ENCODE results near the gene CPNE8. TPM values are rescaled to one million over a fixed set of nuclear protein-coding genes. Genes with fewer than 3 reads are reported as not detected.

The CPNE8 gene
- total and polyA plus RNA-seq, 2 of the 4 experiments (the other 2 are of a cell fraction), result not detected

- Histone ChIP-seq H2BK15ac (ENCODE audit: low read depth, low read length) (no peak overlapping the region), H2AK9ac (replicated peaks; ENCODE audit: low read depth, low read length, poor library complexity) (no peak overlapping the region), H4K20me1 (ENCODE audit: insufficient read depth, low read length) (no peaks in the 10 kb centered on the region), H3K9me1 (ENCODE audit: insufficient read depth, low read length) (no peaks in the 10 kb centered on the region), H2BK5ac (ENCODE audit: low read depth, low read length, poor library complexity, severe bottlenecking) (no peak overlapping the region), H3K56ac (ENCODE audit: extremely low read depth, insufficient read depth, low read length) (no peak overlapping the region), H3K27me3 (ENCODE audit: control insufficient read depth, insufficient read depth, low read length) (no peaks in the 10 kb centered on the region), H4K5ac (ENCODE audit: low read depth, low read length) (no peak overlapping the region), H3K36me3 (ENCODE audit: control insufficient read depth, insufficient read depth, low read length) (no peaks in the 10 kb centered on the region), H2BK20ac (ENCODE audit: low read depth, low read length) (no peak overlapping the region), H3K23ac (ENCODE audit: low read depth, low read length) (no peak overlapping the region), H4K91ac (ENCODE audit: insufficient read depth, low read depth, low read length) (no peak overlapping the region), H3K4me2 (ENCODE audit: low read depth, low read length) (no peak overlapping the region), H3K9me3 (ENCODE audit: control insufficient read depth, insufficient read depth, low read length) (peaks cover 7% of the 10 kb centered on the region; the same call in 1 of the 2 replicates), H2AFZ (replicated peaks; ENCODE audit: low read length, poor library complexity) (no peak overlapping the region), H3K4me1 (ENCODE audit: control insufficient read depth, insufficient read depth, low read length) (no peaks in the 10 kb centered on the region), H3K4me3 (ENCODE audit: insufficient read depth, low read depth, low read length) (no peak overlapping the region), H2BK120ac (ENCODE audit: low read depth, low read length) (no peak overlapping the region), H3K4ac (ENCODE audit: low read depth, low read length) (no peak overlapping the region), H3K9ac (ENCODE audit: low read depth, low read length) (no peak overlapping the region), H2AK5ac (ENCODE audit: low read depth, low read length) (no peak overlapping the region), H3K27ac (ENCODE audit: insufficient read depth, low read length) (no peak overlapping the region), H3K18ac (ENCODE audit: low read depth, low read length) (no peak overlapping the region), H3K14ac (replicated peaks; ENCODE audit: low read depth, low read length) (no peak overlapping the region), H3K79me1 (ENCODE audit: low read depth in 1 of 2, low read length in 2 of 2) (no peaks in the 10 kb centered on the region), H4K8ac (ENCODE audit: low read depth in 2 of 2, low read length in 2 of 2) (no peak overlapping the region)
- BruUV-seq (replicated peaks), result no TSS peak
- CTCF ChIA-PET, result no interaction called here
- no peak for DNase-seq
- TF ChIP-seq CEBPB (IDR thresholded peaks at IDR 0.05; ENCODE audit: low read depth, low read length) (no peak), MAZ (IDR thresholded peaks at IDR 0.05; ENCODE audit: borderline replicate concordance, low read depth, low read length) (no peak), RAD21 (IDR thresholded peaks at IDR 0.05; ENCODE audit: low read length) (no peak), CTCF (conservative IDR thresholded peaks at IDR 0.05; ENCODE audit: low read depth, low read length) (no peak), NFE2L2 (IDR thresholded peaks at IDR 0.05; ENCODE audit: low read depth, low read length) (no peak), BHLHE40 (IDR thresholded peaks at IDR 0.05; ENCODE audit: low read depth, low read length) (no peak), ELK1 (IDR thresholded peaks at IDR 0.05; ENCODE audit: borderline replicate concordance, low read depth, low read length) (no peak), FOS (IDR thresholded peaks at IDR 0.05; ENCODE audit: low read depth, low read length) (no peak), POLR2A (IDR thresholded peaks at IDR 0.05; ENCODE audit: low read depth, low read length) (no peak), CHD1 (IDR thresholded peaks at IDR 0.05; ENCODE audit: low read depth, low read length) (no peak), SMC3 (IDR thresholded peaks at IDR 0.05; ENCODE audit: low read depth, low read length) (no peak), MXI1 (IDR thresholded peaks at IDR 0.05; ENCODE audit: borderline replicate concordance, low read depth, low read length) (no peak), RFX5 (IDR thresholded peaks at IDR 0.05; ENCODE audit: low read depth, low read length) (no peak), MAFK (IDR thresholded peaks at IDR 0.05; ENCODE audit: low read depth, low read length) (no peak), USF2 (IDR thresholded peaks at IDR 0.05; ENCODE audit: low read depth, low read length) (no peak), RCOR1 (IDR thresholded peaks at IDR 0.05; ENCODE audit: insufficient replicate concordance, low read length) (no peak)
- no peak for ATAC-seq (ENCODE audit: low read depth)
- intact Hi-C loops (cut with micrococcal nuclease) (no loop called here), dilution Hi-C loops (cut with HindIII; ENCODE audit: low sequenced_read_pairs, unreplicated experiment) (no loop called here), in situ Hi-C loops (cut with MboI; ENCODE audit: low sequenced_read_pairs) (no loop called here)
- WGBS, 2 experiments (ENCODE audit: extremely low coverage in 2 of 2, insufficient read length in 1 of 2), result 43% methylated on average over 1 of the region's 6 CpGs; no CpG with 5 or more reads in 1 of the 2 experiments
- POLR2A ChIA-PET (ENCODE audit: unreplicated experiment), result no interaction called here
These were observed 2.0 kb upstream of the CPNE8 start for GRCh38 chr12:38907201-38907923.
